ENCODE data around the gene KRTAP10-1.

KRTAP10-1 gene

GRCh38 chr21:44534688-44535087 lies 5.3 kb downstream of the KRTAP10-1 start:
- WGBS (ENCODE audit: extremely low coverage, insufficient coverage, low lambda C conversion rate) = no CpG with 5 or more reads among the region's 6 CpGs

GRCh38 chr21:44533891-44534627 lies 5.9 kb downstream of the KRTAP10-1 start:
- H3K27ac ChIP-seq (ENCODE audit: low read depth, low read length) = no peak overlapping the region

More at GRCh38 chr21:44534688-44535087, 5.3 kb downstream of the KRTAP10-1 start:
- Histone ChIP-seq H2BK15ac (replicated peaks; ENCODE audit: low read depth) (no peak overlapping the region), H2BK120ac (ENCODE audit: low read depth, low read length) (no peak overlapping the region), H3K36me3 (ENCODE audit: control insufficient read depth, insufficient read depth, low read length) (no peaks in the 10 kb centered on the region), H3K79me2 (ENCODE audit: control insufficient read depth, insufficient read depth, low read length) (no peaks in the 10 kb centered on the region), H3K27me3 (ENCODE audit: insufficient read depth, low read length, poor library complexity) (no peaks in the 10 kb centered on the region), H3K9ac (ENCODE audit: low read length) (no peak overlapping the region), H3K56ac (ENCODE audit: low read length) (no peak overlapping the region), H3K4ac (ENCODE audit: low read depth, low read length) (no peak overlapping the region), H4K8ac (ENCODE audit: low read depth, low read length) (no peak overlapping the region), H3K79me1 (ENCODE audit: low read length) (no peaks in the 10 kb centered on the region), H2BK5ac (ENCODE audit: low read length) (no peak overlapping the region), H3K23ac (ENCODE audit: low read length) (no peak overlapping the region), H3K18ac (ENCODE audit: low read length) (no peak overlapping the region), H4K5ac (ENCODE audit: low read length) (no peak overlapping the region), H3K27ac (ENCODE audit: low read depth, low read length) (no peak overlapping the region), H3K4me2 (ENCODE audit: low read length) (no peak overlapping the region), H3K4me1 (ENCODE audit: control insufficient read depth, low read depth, low read length) (no peaks in the 10 kb centered on the region), H3K4me3 (ENCODE audit: low read length) (no peak overlapping the region), H2AK5ac (ENCODE audit: low read length) (no peak overlapping the region)
- no peak for DNase-seq

GRCh38 chr21:44533121-44533890 lies 6.7 kb downstream of the KRTAP10-1 start:
- Histone ChIP-seq H4K8ac (ENCODE audit: low read depth, low read length) (no peak overlapping the region), H3K79me2 (ENCODE audit: control insufficient read depth, insufficient read depth, low read length) (no peaks in the 10 kb centered on the region), H3K27ac (ENCODE audit: low read depth, low read length) (no peak overlapping the region), H3K36me3 (ENCODE audit: control insufficient read depth, insufficient read depth, low read length) (no peaks in the 10 kb centered on the region), H3K4me1 (ENCODE audit: control insufficient read depth, low read depth, low read length) (no peaks in the 10 kb centered on the region), H3K4me3 (ENCODE audit: low read length) (no peak overlapping the region), H3K27me3 (ENCODE audit: insufficient read depth, low read length, poor library complexity) (no peaks in the 10 kb centered on the region), H3K4me2 (ENCODE audit: low read length) (no peak overlapping the region), H2BK15ac (replicated peaks; ENCODE audit: low read depth) (no peak overlapping the region), H3K79me1 (ENCODE audit: low read length) (no peaks in the 10 kb centered on the region), H2BK120ac (ENCODE audit: low read depth, low read length) (no peak overlapping the region), H2AK5ac (ENCODE audit: low read length) (no peak overlapping the region), H3K23ac (ENCODE audit: low read length) (no peak overlapping the region), H2BK5ac (ENCODE audit: low read length) (no peak overlapping the region), H3K18ac (ENCODE audit: low read length) (no peak overlapping the region), H3K4ac (ENCODE audit: low read depth, low read length) (no peak overlapping the region), H3K9ac (ENCODE audit: low read length) (no peak overlapping the region), H4K5ac (ENCODE audit: low read length) (no peak overlapping the region), H3K56ac (ENCODE audit: low read length) (no peak overlapping the region)
- DNase-seq = no peak
- no CpG with 5 or more reads among the region's 37 CpGs for WGBS (ENCODE audit: extremely low coverage, insufficient coverage, low lambda C conversion rate)

More at GRCh38 chr21:44533891-44534627, 5.9 kb downstream of the KRTAP10-1 start:
- no peak overlapping the region for H3K4ac ChIP-seq (ENCODE audit: low read depth, low read length)
- no peak overlapping the region for H2AK5ac ChIP-seq (ENCODE audit: low read length)
- no peak overlapping the region for H2BK120ac ChIP-seq (ENCODE audit: low read depth, low read length)
- no peak overlapping the region for H3K56ac ChIP-seq (ENCODE audit: low read length)
- H3K27me3 ChIP-seq (ENCODE audit: insufficient read depth, low read length, poor library complexity) = no peaks in the 10 kb centered on the region
- H3K79me2 ChIP-seq (ENCODE audit: control insufficient read depth, insufficient read depth, low read length) = no peaks in the 10 kb centered on the region
- H3K18ac ChIP-seq (ENCODE audit: low read length) = no peak overlapping the region
- no peak overlapping the region for H3K4me2 ChIP-seq (ENCODE audit: low read length)
- no peaks in the 10 kb centered on the region for H3K36me3 ChIP-seq (ENCODE audit: control insufficient read depth, insufficient read depth, low read length)
- H4K5ac ChIP-seq (ENCODE audit: low read length) = no peak overlapping the region
- no CpG with 5 or more reads among the region's 21 CpGs for WGBS (ENCODE audit: extremely low coverage, insufficient coverage, low lambda C conversion rate)
- H2BK15ac ChIP-seq (replicated peaks; ENCODE audit: low read depth) = no peak overlapping the region
- no peaks in the 10 kb centered on the region for H3K4me1 ChIP-seq (ENCODE audit: control insufficient read depth, low read depth, low read length)
- no peak for DNase-seq
- H3K79me1 ChIP-seq (ENCODE audit: low read length) = no peaks in the 10 kb centered on the region
- no peak overlapping the region for H3K9ac ChIP-seq (ENCODE audit: low read length)
- no peak overlapping the region for H2BK5ac ChIP-seq (ENCODE audit: low read length)
- H3K4me3 ChIP-seq (ENCODE audit: low read length) = no peak overlapping the region
- H4K8ac ChIP-seq (ENCODE audit: low read depth, low read length) = no peak overlapping the region
- H3K23ac ChIP-seq (ENCODE audit: low read length) = no peak overlapping the region

- DNase-seq = no peak
These were observed 7.3 kb downstream of the KRTAP10-1 start for GRCh38 chr21:44532712-44533111.

GRCh38 chr21:44531606-44532564 lies 8.1 kb downstream of the KRTAP10-1 start:
- H3K27ac ChIP-seq (ENCODE audit: low read depth, low read length) = no peak overlapping the region
- H3K36me3 ChIP-seq (ENCODE audit: control insufficient read depth, insufficient read depth, low read length) = no peaks in the 10 kb centered on the region
- H3K4me1 ChIP-seq (ENCODE audit: control insufficient read depth, low read depth, low read length) = no peaks in the 10 kb centered on the region
- no peaks in the 10 kb centered on the region for H3K79me1 ChIP-seq (ENCODE audit: low read length)
- no peak overlapping the region for H3K18ac ChIP-seq (ENCODE audit: low read length)
- H3K4me2 ChIP-seq (ENCODE audit: low read length) = no peak overlapping the region
- no peak overlapping the region for H2BK5ac ChIP-seq (ENCODE audit: low read length)
- no peak overlapping the region for H2BK15ac ChIP-seq (replicated peaks; ENCODE audit: low read depth)
- H4K5ac ChIP-seq (ENCODE audit: low read length) = no peak overlapping the region
- H3K4me3 ChIP-seq (ENCODE audit: low read length) = no peak overlapping the region
- H3K23ac ChIP-seq (ENCODE audit: low read length) = no peak overlapping the region
- H2BK120ac ChIP-seq (ENCODE audit: low read depth, low read length) = no peak overlapping the region
- no peak overlapping the region for H2AK5ac ChIP-seq (ENCODE audit: low read length)
- H3K9ac ChIP-seq (ENCODE audit: low read length) = no peak overlapping the region
- no peak for DNase-seq
- no peaks in the 10 kb centered on the region for H3K79me2 ChIP-seq (ENCODE audit: control insufficient read depth, insufficient read depth, low read length)
- H3K4ac ChIP-seq (ENCODE audit: low read depth, low read length) = no peak overlapping the region
- H3K56ac ChIP-seq (ENCODE audit: low read length) = no peak overlapping the region
- H3K27me3 ChIP-seq (ENCODE audit: insufficient read depth, low read length, poor library complexity) = no peaks in the 10 kb centered on the region
- no peak overlapping the region for H4K8ac ChIP-seq (ENCODE audit: low read depth, low read length)
- no CpG with 5 or more reads among the region's 30 CpGs for WGBS (ENCODE audit: extremely low coverage, insufficient coverage, low lambda C conversion rate)

More at GRCh38 chr21:44532712-44533111, 7.3 kb downstream of the KRTAP10-1 start:
- no peak overlapping the region for H3K56ac ChIP-seq (ENCODE audit: low read length)
- no peak overlapping the region for H3K9ac ChIP-seq (ENCODE audit: low read length)
- H3K23ac ChIP-seq (ENCODE audit: low read length) = no peak overlapping the region
- H3K4me1 ChIP-seq (ENCODE audit: control insufficient read depth, low read depth, low read length) = no peaks in the 10 kb centered on the region
- no peaks in the 10 kb centered on the region for H3K79me1 ChIP-seq (ENCODE audit: low read length)
- no peaks in the 10 kb centered on the region for H3K36me3 ChIP-seq (ENCODE audit: control insufficient read depth, insufficient read depth, low read length)
- H3K4me3 ChIP-seq (ENCODE audit: low read length) = no peak overlapping the region
- no peak overlapping the region for H4K8ac ChIP-seq (ENCODE audit: low read depth, low read length)
- no peak overlapping the region for H2AK5ac ChIP-seq (ENCODE audit: low read length)
- H3K27me3 ChIP-seq (ENCODE audit: insufficient read depth, low read length, poor library complexity) = no peaks in the 10 kb centered on the region
- no CpG with 5 or more reads among the region's 16 CpGs for WGBS (ENCODE audit: extremely low coverage, insufficient coverage, low lambda C conversion rate)
- no peak overlapping the region for H4K5ac ChIP-seq (ENCODE audit: low read length)
- H3K79me2 ChIP-seq (ENCODE audit: control insufficient read depth, insufficient read depth, low read length) = no peaks in the 10 kb centered on the region
- no peak overlapping the region for H3K4me2 ChIP-seq (ENCODE audit: low read length)
- H3K4ac ChIP-seq (ENCODE audit: low read depth, low read length) = no peak overlapping the region
- H2BK120ac ChIP-seq (ENCODE audit: low read depth, low read length) = no peak overlapping the region
- H2BK15ac ChIP-seq (replicated peaks; ENCODE audit: low read depth) = no peak overlapping the region
- H3K27ac ChIP-seq (ENCODE audit: low read depth, low read length) = no peak overlapping the region
- no peak overlapping the region for H3K18ac ChIP-seq (ENCODE audit: low read length)
- no peak overlapping the region for H2BK5ac ChIP-seq (ENCODE audit: low read length)

All from mesendoderm (in vitro differentiated cells).